Suprapubic skin (tissue), 3 donors: ENCODE measurements around the gene GATAD1.

Experiments
- EP300 ChIP-seq: sonication (generic); formaldehyde crosslinking; IDR thresholded peaks from one replicate; pipeline ENCODE4 v1.6.1; 2017; ENCODE audit warnings: antibody characterized with exemption
- TF ChIP-seq, protein P1 (sequence below), 2 donors: fragments of 200-600 bp in 1 of 2; fragments of 450-650 bp in 1 of 2; sonication (generic) in 1 of 2; IDR thresholded peaks; one replicate each; pipeline ENCODE4 v1.5.1; 2016 to 2019; ENCODE audit warnings: antibody characterized with exemption in 2 of 2, mild to moderate bottlenecking in 1 of 2, moderate library complexity in 1 of 2

GRCh38 chr7:92436612-92437445, 10.5 kb upstream of the GATAD1 start:
- TF ChIP-seq EP300: no peak
- TF ChIP-seq, protein P1, sequence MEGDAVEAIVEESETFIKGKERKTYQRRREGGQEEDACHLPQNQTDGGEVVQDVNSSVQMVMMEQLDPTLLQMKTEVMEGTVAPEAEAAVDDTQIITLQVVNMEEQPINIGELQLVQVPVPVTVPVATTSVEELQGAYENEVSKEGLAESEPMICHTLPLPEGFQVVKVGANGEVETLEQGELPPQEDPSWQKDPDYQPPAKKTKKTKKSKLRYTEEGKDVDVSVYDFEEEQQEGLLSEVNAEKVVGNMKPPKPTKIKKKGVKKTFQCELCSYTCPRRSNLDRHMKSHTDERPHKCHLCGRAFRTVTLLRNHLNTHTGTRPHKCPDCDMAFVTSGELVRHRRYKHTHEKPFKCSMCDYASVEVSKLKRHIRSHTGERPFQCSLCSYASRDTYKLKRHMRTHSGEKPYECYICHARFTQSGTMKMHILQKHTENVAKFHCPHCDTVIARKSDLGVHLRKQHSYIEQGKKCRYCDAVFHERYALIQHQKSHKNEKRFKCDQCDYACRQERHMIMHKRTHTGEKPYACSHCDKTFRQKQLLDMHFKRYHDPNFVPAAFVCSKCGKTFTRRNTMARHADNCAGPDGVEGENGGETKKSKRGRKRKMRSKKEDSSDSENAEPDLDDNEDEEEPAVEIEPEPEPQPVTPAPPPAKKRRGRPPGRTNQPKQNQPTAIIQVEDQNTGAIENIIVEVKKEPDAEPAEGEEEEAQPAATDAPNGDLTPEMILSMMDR (IDR thresholded peaks at IDR 0.05): no peak
